Loucy (cell line): ENCODE results near the gene STX8.

ENCODE experiments used
- EZH2phosphoT487 ChIP-seq: fragments of 200-600 bp; IDR thresholded peaks from 2 replicates; pipeline ENCODE4 v1.6.1; 2018; ENCODE audit warnings: antibody characterized with exemption, mild to moderate bottlenecking, moderate library complexity, borderline replicate concordance
- TF ChIP-seq, protein P1 (sequence below): fragments of 200-600 bp; sonication (generic); conservative IDR thresholded peaks from 2 replicates; pipeline ENCODE4 v1.5.1; 2014; ENCODE audit warnings: mild to moderate bottlenecking, antibody characterized with exemption, low read length

DNA sequence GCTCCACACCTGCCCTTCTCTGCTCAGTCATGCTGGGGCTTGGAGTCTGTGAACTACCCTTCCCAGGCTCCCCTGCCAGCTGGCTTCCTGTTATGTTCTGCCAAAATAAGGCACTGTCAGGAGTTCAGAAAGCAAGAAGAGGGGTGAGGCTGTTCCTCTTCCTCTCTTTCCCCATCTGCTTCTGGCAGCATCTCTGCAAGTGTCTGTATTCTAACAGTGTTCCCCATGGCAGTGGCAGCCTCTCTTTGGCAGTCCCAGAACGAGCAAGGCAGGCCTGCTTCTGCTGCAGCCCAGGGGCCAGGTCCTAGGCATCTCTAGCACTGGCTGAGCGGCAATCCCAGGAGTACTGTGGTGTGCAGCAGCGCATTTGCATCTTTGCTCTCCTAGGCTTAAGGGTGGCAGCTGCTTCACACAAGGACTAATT is 219.1 kb downstream of the STX8 start:
- TF ChIP-seq, protein P1, sequence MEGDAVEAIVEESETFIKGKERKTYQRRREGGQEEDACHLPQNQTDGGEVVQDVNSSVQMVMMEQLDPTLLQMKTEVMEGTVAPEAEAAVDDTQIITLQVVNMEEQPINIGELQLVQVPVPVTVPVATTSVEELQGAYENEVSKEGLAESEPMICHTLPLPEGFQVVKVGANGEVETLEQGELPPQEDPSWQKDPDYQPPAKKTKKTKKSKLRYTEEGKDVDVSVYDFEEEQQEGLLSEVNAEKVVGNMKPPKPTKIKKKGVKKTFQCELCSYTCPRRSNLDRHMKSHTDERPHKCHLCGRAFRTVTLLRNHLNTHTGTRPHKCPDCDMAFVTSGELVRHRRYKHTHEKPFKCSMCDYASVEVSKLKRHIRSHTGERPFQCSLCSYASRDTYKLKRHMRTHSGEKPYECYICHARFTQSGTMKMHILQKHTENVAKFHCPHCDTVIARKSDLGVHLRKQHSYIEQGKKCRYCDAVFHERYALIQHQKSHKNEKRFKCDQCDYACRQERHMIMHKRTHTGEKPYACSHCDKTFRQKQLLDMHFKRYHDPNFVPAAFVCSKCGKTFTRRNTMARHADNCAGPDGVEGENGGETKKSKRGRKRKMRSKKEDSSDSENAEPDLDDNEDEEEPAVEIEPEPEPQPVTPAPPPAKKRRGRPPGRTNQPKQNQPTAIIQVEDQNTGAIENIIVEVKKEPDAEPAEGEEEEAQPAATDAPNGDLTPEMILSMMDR = no peak
- TF ChIP-seq EZH2phosphoT487 = no peak
